Measurements from ENCODE around the gene CCDC69.
A peak's percentile ranks its signal among the peaks of the same experiment; 100 is the strongest.
"Not testable (repeated sequence)": the region's sequence is repeated elsewhere in the genome, so short reads cannot be mapped to it uniquely, and the experiment has no call there.

CCDC69 gene

DNA sequence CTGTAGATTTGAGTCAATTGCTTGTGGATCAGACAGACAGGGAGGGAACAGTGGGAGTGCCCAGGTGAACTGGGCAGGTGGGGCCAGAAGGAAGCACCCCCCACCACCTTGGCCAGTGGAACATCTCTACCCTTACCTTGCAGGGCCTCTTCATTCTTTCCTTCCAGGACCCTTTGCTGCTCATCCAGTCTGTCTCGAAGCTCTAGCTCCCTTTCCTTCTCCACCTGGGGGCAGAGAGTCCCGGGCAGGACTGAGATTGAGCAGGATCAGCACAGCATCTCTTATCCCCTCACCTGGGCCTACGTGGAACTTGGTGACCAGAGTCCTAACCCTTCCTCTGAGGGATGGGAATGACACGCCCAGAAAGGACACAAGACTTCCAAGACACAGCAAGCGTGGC is 25.0 kb downstream of the CCDC69 start:
- Mint-ChIP-seq H3K9me3 (peaks cover 4% of the 10 kb centered on the region), H3K4me3 (no peak overlapping the region), H3K4me1 (peaks cover 33% of the 10 kb centered on the region), H3K36me3 (peaks cover 79% of the 10 kb centered on the region), H3K27me3 (no peaks in the 10 kb centered on the region), H3K27ac (no peak overlapping the region)
- ATAC-seq = no peak

DNA sequence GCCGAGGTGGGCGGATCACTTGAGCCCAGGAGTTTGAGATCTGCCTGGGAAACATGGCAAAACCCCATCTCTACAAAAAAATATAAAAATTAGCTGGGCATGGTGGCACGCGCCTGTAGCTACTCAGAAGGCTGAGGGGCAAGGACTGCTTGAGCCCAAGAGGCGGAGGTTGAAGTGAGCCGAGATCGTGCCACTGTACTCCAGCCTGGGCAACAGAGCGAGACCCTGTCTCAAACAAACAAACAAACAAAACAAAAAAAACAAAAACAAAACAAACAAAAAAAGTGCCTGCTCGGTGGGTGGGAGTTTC is 26.6 kb downstream of the CCDC69 start:
- H3K27ac Mint-ChIP-seq = peak overlapping the region; percentile 77
- not testable (repeated sequence) for H3K4me3 Mint-ChIP-seq, H3K9me3 Mint-ChIP-seq, ATAC-seq, H3K27me3 Mint-ChIP-seq
- peaks cover 37% of the 10 kb centered on the region for H3K4me1 Mint-ChIP-seq
- peaks cover 88% of the 10 kb centered on the region for H3K36me3 Mint-ChIP-seq

DNA sequence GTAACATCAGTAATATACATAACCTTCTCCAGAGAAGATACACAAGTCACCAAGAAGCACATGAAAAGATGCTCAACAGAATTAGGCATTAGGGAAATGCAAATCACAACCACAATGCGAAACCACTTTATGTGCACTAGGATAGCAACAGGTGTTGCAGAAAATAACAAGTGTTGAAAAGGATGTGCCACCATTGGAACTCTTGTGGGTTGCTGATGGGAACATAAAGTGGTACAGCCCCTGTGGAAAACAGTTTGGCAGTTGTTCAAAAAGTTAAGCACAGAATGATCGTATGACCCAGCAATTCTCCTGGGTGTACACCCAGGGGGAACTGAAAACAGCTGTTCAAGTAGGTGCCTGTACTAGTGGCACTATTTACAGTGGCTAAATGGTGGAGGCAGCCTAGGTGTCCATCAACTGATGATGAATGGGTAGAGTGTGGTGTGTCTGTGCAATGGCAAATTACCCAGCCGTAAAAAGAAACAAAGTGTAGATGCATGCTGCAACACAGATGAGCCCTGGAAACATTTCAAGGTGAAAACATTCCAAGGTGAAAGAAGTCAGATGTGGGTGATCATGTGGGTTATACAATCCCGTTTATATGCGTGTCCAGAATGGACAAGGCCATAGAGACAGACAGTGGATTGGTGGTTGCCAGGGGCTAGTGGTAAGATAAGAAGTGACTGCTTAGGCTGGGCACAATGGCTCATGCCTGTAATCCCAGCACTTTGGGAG is 27.2 kb downstream of the CCDC69 start:
- Mint-ChIP-seq H3K27me3 (no peaks in the 10 kb centered on the region), H3K4me3 (no peak overlapping the region), H3K27ac (peak overlapping the region; percentile 77), H3K9me3 (peaks cover 4% of the 10 kb centered on the region), H3K36me3 (peaks cover 91% of the 10 kb centered on the region), H3K4me1 (peaks cover 42% of the 10 kb centered on the region)
- ATAC-seq = peak; percentile 99

DNA sequence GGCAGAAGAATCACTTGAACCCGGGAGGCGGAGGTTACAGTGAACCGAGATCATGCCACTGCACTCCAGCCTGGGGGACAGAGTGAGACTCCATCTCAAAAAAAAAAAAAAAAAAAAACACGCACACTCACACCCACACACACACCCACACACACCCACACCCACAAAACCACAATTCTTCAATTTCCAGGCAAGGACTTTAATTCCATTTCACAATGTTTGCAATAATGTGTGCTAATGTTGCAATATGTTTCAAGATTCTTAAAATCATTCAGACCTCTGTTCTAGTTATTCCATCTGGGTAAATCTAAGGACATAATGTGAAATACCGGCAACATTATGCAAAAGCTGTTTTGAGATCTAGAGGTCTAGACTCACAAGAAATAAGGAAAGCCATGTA is 28.3 kb downstream of the CCDC69 start:
- Mint-ChIP-seq H3K9me3 (peaks cover 6% of the 10 kb centered on the region), H3K27ac (peak overlapping the region; percentile 77), H3K4me1 (peaks cover 53% of the 10 kb centered on the region), H3K36me3 (peaks cover 91% of the 10 kb centered on the region), H3K27me3 (no peaks in the 10 kb centered on the region), H3K4me3 (no peak overlapping the region)
- no peak for ATAC-seq

DNA sequence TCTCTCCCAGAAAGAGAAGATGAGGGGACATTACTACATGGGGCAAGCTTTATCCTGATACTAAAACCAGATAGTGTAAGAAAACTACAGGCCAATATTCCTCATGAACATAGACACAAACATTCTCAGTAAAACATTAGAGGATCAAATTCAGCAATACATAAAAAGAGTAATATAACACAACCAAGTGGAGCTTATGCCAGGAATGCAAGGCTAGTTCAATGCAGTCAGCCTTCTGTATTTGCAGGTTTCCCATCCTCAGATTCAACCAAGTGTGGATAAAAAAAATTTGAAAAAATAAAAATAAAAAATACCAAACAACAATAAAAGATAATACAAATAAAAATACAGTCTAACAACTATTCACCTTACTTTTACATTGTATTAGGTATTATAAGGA is 31.3 kb downstream of the CCDC69 start:
- Mint-ChIP-seq H3K9me3 (peaks cover 14% of the 10 kb centered on the region), H3K27me3 (no peaks in the 10 kb centered on the region), H3K4me1 (peaks cover 62% of the 10 kb centered on the region), H3K4me3 (no peak overlapping the region), H3K36me3 (peaks cover 90% of the 10 kb centered on the region), H3K27ac (no peak overlapping the region)
- ATAC-seq = no peak

DNA sequence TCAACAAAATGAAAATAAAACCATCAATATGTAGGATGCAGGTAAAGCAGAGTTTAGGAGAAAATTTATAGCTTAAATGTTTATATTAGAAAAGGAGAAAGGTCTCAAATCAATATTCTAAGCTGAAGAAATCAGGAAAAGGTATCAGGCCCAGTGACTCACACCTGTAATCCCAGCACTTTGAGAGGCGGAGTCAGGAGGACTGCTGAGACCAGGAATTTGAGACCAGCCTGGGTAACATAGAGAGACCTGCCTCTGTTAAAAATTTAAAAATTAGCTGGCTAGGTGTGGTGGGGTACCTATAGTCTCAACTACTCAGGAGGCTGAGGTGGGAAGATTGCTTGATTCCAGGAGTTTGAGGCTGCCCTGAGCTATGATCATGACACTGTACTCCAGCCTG is 32.2 kb downstream of the CCDC69 start:
- H3K9me3 Mint-ChIP-seq = peaks cover 10% of the 10 kb centered on the region
- no peak overlapping the region for H3K4me3 Mint-ChIP-seq
- H3K36me3 Mint-ChIP-seq = peaks cover 88% of the 10 kb centered on the region
- H3K27me3 Mint-ChIP-seq = no peaks in the 10 kb centered on the region
- peaks cover 60% of the 10 kb centered on the region for H3K4me1 Mint-ChIP-seq
- peak overlapping the region; percentile 64 for H3K27ac Mint-ChIP-seq
- no peak for ATAC-seq

DNA sequence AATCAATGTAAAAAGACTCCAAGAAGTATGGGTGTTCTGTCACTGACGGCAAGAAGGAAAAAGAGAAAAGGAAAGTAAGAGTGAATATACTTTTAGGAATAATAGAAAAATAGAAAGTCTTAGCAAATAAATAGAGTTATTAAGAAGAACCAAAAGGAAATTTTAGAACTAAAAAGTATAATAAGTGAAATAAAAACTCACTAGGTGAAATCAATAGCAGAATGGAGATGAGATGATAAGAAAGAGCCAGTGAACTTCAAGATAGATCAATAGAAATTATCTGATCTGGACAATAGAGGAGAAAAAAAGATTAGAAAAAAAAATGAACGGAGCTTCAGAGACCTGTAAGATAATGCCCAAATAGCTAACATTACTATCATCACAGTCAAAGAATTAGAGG is 34.7 kb downstream of the CCDC69 start:
- Mint-ChIP-seq H3K4me1 (peaks cover 53% of the 10 kb centered on the region), H3K27me3 (no peaks in the 10 kb centered on the region), H3K27ac (peak overlapping the region; percentile 64), H3K9me3 (peaks cover 10% of the 10 kb centered on the region), H3K36me3 (peaks cover 84% of the 10 kb centered on the region), H3K4me3 (no peak overlapping the region)
- no peak for ATAC-seq

DNA sequence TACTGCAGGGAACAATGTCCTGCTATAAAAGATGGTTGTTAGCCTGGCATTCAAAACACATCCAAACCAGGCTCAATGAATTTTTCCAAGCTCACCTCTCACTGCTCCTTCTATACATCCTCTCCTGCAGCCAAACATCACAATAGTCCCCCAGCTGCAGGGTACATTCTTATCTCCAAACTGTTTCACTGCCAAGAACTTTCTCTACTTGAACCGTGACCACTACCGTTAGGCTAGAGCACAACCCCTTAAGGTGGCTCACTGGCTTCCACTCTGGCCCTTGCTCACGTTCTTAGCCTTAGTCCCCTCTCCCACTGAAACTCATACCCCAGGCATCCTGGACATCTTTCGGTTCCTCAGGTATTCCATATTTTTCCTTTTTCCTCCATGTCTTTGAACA is 37.4 kb downstream of the CCDC69 start:
- H3K27me3 Mint-ChIP-seq = no peaks in the 10 kb centered on the region

DNA sequence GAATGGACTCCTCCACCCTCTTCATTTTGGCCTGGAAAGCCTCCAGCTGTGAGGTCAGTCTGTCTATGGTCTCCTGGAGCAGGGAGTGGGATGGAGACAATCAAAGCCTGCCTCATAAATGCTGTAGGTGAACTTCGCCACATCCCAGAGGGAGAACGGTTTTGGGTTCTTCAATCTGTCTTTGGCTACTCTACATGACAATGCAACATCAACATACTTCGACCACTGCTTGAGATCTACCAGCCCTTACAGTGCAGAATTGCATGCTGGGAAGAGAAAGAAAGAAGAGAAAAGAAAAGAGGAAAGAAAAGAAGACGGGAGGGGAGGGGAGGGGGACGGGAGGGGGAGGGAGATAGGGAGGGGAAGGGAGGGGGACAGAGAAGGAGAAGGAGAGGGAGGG is 37.8 kb downstream of the CCDC69 start:
- Mint-ChIP-seq H3K27ac (no peak overlapping the region), H3K9me3 (peaks cover 8% of the 10 kb centered on the region), H3K4me3 (no peak overlapping the region), H3K4me1 (peaks cover 40% of the 10 kb centered on the region), H3K27me3 (no peaks in the 10 kb centered on the region), H3K36me3 (peaks cover 80% of the 10 kb centered on the region)
- no peak for ATAC-seq

More for the DNA sequence above, 37.4 kb downstream of the CCDC69 start:
- H3K9me3 Mint-ChIP-seq = peaks cover 10% of the 10 kb centered on the region
- H3K4me3 Mint-ChIP-seq = no peak overlapping the region
- peaks cover 80% of the 10 kb centered on the region for H3K36me3 Mint-ChIP-seq
- ATAC-seq = no peak
- H3K27ac Mint-ChIP-seq = no peak overlapping the region
- H3K4me1 Mint-ChIP-seq = peaks cover 42% of the 10 kb centered on the region

DNA sequence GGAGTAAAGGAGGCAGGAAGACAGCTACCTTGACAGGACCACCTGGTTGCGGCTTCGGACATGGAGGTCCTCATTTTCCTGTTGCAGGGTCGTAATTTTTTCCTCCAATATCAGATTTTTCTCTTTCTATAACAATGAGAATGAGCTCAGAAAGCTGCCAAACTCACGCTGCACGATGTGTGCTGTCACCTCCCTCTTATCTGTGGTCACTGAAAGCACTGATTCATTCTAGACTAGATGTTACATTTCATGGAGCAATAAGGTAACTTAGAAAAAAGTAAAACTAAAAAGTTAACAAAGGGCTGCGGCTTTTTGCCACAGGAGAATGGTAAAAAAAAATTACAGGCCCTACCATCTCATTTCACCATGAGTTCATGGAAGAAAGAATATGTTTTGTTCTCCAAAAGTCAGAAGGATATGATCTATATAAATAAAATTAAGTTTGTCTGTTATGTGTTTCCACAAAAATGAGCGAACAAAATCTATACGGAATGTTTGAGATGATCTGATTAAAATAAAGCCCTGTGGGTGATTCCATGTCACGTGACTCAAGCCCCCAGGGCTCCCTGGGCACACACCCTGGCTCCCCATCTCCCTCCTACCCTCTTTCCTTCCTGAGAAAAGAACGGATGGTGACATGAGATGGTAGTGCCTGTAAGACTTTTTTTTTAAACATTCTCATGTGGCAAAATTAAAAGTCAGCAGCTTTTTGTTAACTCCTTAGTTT is 39.4 kb downstream of the CCDC69 start:
- Mint-ChIP-seq H3K4me3 (no peak overlapping the region), H3K36me3 (peaks cover 76% of the 10 kb centered on the region), H3K9me3 (peaks cover 7% of the 10 kb centered on the region), H3K27me3 (no peaks in the 10 kb centered on the region), H3K4me1 (peaks cover 41% of the 10 kb centered on the region), H3K27ac (no peak overlapping the region)
- no peak for ATAC-seq

DNA sequence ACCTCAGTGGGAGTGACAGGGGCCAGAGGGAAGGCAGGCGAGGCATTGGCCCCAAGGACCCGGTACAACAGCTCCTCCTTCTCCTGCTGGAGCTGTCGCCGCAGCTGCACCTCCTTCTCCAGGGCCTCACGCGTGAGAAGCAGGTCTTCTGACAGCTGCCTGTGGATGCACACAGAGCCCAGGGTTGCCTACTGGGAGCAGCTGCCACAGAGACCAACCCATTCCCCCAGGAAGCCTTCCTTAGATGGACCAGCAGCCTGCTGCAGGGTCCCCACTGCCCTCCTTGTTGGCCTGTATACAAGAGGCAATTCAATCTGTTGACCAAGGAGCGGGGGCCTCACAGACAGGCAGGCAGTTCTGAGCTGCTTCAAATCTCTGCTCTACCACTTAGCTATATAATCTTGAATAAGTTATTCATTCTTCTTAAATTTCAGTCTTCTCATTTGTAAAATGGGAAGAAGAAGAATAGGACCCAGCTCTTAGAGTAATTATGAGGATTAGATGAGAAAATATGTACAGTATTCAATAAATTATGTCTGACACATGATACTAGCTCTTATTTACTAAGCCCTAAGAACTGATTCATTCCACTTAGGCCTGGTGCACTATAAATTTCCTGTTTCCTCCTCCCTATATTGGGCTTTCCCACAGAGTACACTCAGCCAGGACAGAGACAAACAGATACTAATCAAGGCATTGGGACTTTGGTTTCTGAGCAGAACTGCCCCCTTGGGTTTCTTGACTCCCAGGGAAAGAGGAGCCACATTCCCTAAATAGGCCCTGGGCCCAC is 40.2 kb downstream of the CCDC69 start:
- Mint-ChIP-seq H3K4me3 (no peak overlapping the region), H3K4me1 (peaks cover 50% of the 10 kb centered on the region), H3K9me3 (no peaks in the 10 kb centered on the region), H3K36me3 (peaks cover 73% of the 10 kb centered on the region), H3K27ac (no peak overlapping the region), H3K27me3 (no peaks in the 10 kb centered on the region)
- no peak for ATAC-seq

DNA sequence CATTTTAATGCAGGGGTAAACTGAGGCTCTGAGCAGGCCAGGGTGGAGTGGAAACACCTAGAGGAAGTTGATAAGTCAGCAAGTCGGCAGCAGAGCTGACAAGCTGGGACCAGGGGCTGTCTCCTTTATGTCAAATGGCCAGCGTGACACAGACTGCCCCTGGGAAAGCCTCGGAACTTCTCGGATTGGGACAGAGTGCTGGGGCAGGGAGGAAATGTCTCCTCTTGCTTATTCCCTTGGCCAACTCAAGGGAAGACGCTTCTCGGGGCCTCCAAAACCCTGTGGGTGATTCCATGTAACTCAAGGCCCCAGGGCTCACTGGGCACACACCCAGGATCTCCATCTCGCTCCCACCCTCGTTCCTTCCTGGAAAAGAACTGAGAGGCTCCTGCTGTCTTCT is 40.9 kb downstream of the CCDC69 start:
- Mint-ChIP-seq H3K9me3 (peaks cover 2% of the 10 kb centered on the region), H3K4me3 (no peak overlapping the region), H3K4me1 (peaks cover 56% of the 10 kb centered on the region), H3K27ac (no peak overlapping the region), H3K36me3 (peaks cover 75% of the 10 kb centered on the region), H3K27me3 (no peaks in the 10 kb centered on the region)
- ATAC-seq = no peak

DNA sequence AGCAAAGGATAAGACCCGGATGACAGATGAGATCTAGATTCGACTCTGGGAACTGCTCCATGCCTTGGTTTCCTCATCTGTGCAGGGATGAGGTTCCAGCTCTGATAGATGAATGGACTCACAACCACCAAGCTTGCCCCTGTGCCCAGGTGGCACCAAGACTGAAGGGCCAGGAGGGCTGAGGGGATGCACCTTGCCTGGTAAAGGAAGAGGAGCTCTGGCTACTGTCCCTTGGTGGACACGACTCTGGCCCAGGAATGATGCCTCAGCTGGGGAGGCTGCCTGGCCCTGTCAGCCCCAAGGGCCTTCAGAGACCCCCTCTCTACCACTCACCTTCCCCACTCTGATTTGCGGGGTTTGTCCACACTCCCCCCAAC is 41.4 kb downstream of the CCDC69 start:
- peaks cover 76% of the 10 kb centered on the region for H3K36me3 Mint-ChIP-seq
- H3K4me1 Mint-ChIP-seq = peaks cover 61% of the 10 kb centered on the region
- peaks cover 4% of the 10 kb centered on the region for H3K9me3 Mint-ChIP-seq
- H3K27ac Mint-ChIP-seq = peak overlapping the region; percentile 72
- no peak overlapping the region for H3K4me3 Mint-ChIP-seq
- no peaks in the 10 kb centered on the region for H3K27me3 Mint-ChIP-seq
- ATAC-seq = no peak

DNA sequence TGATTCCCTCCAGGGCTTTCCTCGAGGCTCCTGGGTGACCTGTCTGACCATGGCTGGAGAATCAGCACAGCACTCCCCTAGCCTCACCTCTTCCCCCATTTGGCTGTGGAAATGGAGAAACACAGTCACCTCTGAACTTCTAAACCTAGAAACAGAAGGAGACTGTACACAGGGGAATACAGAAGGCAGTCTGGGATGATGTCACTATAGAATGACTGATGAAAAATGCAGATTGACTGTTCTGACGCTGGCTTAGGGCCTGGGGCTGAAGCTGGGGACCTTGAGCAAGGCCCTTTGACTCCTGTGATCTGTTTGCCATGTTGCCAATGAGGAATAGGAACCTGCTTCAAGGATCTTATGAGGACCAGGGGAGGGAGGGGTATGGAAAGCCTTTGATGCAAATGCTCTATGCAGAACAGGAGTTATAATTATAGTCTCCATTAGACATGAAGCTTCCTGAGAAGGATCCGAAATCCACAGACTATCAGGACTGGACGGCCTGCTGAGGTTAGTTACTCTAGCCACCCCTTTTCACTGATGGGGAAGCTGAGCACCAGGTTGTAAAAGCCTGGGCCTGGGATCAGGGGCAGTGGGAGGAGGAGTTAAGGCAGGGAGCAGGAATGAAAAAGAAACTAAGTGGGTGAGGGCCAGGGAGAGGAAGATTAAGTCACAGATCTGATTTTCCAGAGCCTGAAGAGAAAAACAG is 41.9 kb downstream of the CCDC69 start:
- H3K4me1 Mint-ChIP-seq = peaks cover 58% of the 10 kb centered on the region
- H3K4me3 Mint-ChIP-seq = no peak overlapping the region
- peaks cover 71% of the 10 kb centered on the region for H3K36me3 Mint-ChIP-seq
- peak overlapping the region; percentile 72 for H3K27ac Mint-ChIP-seq
- ATAC-seq = peak; percentile 56
- peaks cover 4% of the 10 kb centered on the region for H3K9me3 Mint-ChIP-seq
- H3K27me3 Mint-ChIP-seq = no peaks in the 10 kb centered on the region

DNA sequence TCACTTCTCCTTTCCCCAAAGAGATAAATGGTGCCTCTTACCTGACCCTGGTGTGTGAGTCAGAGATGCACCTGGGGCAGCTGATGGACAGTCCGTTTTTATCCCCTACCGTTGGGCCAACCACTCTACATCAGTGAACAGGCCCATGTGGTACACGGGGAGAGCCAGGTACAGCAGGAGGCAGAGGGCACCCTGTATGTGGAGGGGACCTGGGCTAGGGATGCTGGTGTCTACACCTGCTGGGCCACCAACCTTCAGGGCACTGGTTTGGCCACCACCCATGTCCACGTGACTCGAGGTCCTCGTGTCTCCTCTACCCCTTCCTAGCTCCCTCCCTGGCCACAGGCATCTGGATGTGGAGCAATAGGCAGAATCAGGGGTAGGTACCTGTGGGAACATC is 43.6 kb downstream of the CCDC69 start:
- Mint-ChIP-seq H3K4me3 (no peak overlapping the region), H3K36me3 (peaks cover 54% of the 10 kb centered on the region), H3K27me3 (no peaks in the 10 kb centered on the region), H3K4me1 (peaks cover 46% of the 10 kb centered on the region), H3K9me3 (peaks cover 4% of the 10 kb centered on the region), H3K27ac (peak overlapping the region; percentile 44)
- no peak for ATAC-seq
